VCaP (cell line): Measurements from ENCODE around the gene CFAP299.
"Not testable (repeated sequence)": the region's sequence is repeated elsewhere in the genome, so short reads cannot be mapped to it uniquely, and the experiment has no call there.

Experiments used
- H3K27ac ChIP-seq: fragments of 450-650 bp; 2 replicates; pipeline ENCODE4 v1.5.1; 2017
- CTCF ChIP-seq: fragments of 450-650 bp; conservative IDR thresholded peaks from 2 replicates; pipeline ENCODE4 v1.5.1; 2017; ENCODE audit warnings: mild to moderate bottlenecking, moderate library complexity

CFAP299 gene

GRCh38 chr4:80312124-80312523 is 23.4 kb upstream of the CFAP299 start:
- no peak for TF ChIP-seq CTCF
- H3K27ac ChIP-seq: no peak overlapping the region

- H3K27ac ChIP-seq: no peak overlapping the region
- no peak for TF ChIP-seq CTCF
Measured at GRCh38 chr4:80313627-80314026, 21.9 kb upstream of the CFAP299 start.

DNA sequence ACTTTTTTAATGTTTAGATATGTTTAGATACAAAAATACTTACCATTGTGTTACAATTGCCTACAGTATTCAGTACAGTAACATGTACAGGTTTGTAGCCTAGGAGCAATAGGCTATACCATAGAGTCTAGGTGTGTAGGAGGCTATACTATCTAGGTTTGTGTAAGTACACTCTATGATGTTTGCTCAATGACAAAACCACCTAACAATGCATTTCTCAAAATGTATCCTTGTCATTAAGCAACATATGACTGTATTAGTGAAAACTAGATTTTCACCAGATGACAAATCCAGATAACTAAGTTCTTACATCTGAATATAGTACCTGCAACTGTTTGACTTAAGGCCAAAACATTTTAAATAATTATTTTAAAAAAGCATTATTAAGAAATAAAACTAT is 19.7 kb upstream of the CFAP299 start:
- not testable (repeated sequence) for H3K27ac ChIP-seq

GRCh38 chr4:80321341-80321740 is 14.2 kb upstream of the CFAP299 start:
- TF ChIP-seq CTCF: no peak
- no peak overlapping the region for H3K27ac ChIP-seq

DNA sequence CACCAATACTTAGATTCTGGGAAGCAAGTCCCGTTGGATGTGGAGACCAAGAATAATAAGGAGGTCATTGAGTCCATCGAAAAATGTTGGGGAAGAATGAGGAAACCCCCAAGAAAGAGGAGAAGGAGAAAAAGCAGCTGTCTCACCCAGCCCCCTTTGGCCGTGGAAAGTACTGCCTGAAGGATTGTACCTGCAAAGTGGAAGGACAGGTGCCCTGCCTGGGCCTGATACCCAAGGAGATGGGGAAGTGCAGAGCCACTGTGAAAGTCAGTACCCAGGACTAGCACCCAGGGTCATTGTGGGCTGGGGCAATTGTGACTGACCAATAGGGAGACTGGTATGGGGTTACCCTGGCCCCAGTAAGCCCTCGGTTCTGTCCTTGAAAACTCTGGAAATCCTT is 13.8 kb upstream of the CFAP299 start:
- H3K27ac ChIP-seq: no peak overlapping the region
- TF ChIP-seq CTCF: no peak

GRCh38 chr4:80322716-80323115 is 12.8 kb upstream of the CFAP299 start:
- H3K27ac ChIP-seq: no peak overlapping the region
- no peak for TF ChIP-seq CTCF

GRCh38 chr4:80324171-80324570 is 11.4 kb upstream of the CFAP299 start:
- TF ChIP-seq CTCF: no peak
- H3K27ac ChIP-seq: no peak overlapping the region

DNA sequence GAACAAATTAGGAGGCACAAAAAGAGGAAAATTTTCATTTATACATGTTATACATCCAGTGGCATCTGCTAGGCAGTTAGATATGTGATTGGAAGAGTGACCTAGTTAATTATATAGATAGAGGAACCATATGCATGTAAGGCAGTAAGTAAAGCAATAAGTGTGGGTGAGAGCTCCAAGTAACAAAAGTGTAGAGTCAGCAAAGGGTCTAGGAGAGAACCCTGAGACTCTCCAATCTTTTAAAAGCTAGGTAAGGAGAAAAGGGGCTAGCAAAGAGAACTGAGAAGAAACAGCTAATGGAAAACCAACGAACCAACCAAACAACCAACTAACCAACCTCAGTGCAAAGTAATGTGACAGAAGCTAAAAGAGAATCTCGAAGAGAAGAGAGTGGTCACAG is 3.8 kb upstream of the CFAP299 start:
- H3K27ac ChIP-seq: no peak overlapping the region
- no peak for TF ChIP-seq CTCF
